NCI-H146 treated with DMSO at 0.1 percent for 48 hours (cell line): Measurements from ENCODE around the gene CELA3A.
A peak's percentile ranks its signal among the peaks of the same experiment; 100 is the strongest.
"Not testable (repeated sequence)": the region's sequence is repeated elsewhere in the genome, so short reads cannot be mapped to it uniquely, and the experiment has no call there.

Experiments used
- DNase-seq: peaks from one replicate; lab custom pipeline; 2025; ENCODE audit not compliant: unreplicated experiment; lab: John Stamatoyannopoulos, UW

The CELA3A gene

DNA sequence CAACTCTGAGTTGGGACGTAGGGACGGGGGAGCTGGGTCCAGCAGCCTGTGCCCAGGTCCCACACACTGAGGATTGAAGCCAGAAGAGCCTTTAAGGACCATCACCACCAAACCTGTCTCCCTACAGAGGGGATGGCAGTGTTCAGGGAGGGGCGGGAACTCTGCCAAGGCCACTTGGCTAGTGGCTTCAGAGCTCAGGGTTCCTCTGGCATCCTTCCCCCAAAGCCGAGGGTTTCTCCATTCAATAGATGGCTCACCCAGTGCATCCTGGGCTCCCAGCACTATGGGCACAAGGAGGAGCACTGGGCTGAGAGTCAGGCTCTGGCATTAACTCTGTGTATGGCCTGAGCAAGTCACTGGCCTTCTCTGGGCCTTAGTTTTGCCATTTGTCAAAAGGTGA is 20.2 kb upstream of the CELA3A start:
- DNase-seq: not testable (repeated sequence)

DNA sequence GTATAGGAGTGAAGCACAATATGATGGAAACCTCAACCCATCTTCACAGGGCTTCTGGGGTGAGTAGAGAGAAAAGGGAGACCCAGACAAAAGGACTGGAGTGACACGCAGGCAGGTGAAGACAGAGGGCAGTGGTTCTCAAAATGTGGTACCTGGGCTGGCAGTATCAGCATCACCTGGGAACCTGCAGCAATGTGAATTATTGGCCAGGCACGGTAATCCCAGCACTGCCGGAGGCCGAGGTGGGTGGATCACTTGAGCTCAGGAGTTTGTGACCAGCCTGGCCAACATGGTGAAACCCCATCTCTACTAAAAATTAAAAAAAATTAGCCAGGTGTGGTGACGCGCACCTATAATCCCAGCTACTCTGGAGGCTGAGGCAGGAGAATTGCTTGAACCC is 19.3 kb upstream of the CELA3A start:
- DNase-seq: not testable (repeated sequence)

DNA sequence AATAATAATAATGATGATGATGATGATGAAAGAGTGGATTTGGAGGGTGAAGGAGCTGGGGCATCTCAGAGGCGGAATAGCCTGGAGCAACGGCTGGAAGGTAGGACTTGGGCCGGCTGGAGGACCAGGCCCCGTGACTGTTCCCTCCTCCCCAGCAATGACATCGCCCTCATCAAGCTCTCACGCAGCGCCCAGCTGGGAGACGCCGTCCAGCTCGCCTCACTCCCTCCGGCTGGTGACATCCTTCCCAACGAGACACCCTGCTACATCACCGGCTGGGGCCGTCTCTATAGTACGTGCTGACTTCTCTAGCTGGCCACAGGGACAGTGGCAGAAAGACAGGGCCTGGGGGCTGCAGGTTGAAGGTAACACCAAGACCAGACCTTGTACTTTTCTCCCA is 17.9 kb upstream of the CELA3A start:
- DNase-seq: not testable (repeated sequence)

DNA sequence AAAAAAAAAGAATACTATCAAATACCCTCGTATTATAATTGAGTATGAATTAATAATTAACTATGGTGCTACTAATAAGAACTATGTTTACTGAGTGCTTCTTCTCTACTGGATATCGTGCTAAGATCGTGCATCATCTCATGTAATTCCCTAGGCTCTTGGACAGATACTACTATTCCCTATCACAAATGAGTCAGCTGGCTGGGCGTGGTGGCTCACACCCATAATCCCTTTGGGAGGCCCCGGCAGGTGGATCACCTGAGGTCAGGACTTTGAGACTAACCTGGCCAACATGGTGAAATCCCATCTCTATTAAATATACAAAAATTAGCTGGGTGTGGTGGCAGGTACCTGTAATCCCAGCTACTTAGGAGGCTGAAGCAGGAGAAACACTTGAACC is 15.6 kb upstream of the CELA3A start:
- not testable (repeated sequence) for DNase-seq

DNA sequence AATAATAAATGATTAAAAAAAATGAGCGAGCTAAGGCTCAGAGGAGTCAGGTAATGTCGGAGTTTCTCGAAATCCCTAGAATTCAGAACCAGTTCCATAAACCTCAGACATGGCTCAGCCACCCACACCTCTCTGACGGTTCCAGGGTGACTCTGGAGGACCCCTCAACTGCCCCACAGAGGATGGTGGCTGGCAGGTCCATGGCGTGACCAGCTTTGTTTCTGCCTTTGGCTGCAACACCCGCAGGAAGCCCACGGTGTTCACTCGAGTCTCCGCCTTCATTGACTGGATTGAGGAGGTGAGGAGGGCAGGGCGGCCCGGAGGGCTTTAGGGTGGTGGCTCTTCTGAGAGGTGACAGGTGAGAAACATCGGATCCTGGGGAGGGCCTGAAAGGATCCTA is 15.1 kb upstream of the CELA3A start:
- DNase-seq: not testable (repeated sequence)

DNA sequence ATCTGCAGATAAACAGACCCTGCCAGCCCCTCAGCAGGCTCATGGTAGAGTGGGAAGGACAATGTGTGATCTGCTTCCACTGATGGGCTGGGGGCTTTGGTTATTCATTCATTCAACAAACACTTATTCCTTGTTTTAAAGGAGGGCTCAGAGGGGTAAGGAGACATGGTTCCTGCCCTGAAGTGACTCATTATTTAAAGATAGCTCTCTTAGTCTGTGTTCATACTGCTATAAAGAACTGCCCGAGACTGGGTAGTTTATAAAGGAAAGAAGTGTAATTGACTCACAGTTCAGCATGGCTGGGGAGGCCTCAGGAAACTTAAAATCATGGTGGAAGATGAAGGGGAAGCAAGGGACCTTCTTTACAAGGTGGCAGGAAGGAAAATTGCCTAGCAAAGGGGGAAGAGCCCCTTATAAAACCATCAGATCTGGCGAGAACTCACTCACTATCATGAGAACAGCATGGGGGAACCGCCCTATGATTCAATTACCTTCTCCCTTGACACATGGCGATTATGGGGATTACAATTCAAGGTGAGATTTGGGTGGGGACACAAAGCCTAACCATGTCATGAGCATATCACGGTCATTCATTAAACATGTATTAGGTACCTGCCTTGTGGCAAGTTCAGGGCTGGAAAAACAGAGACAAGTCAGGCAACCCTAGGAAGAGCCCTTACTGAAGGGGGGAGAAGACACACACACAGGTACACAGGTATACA is 11.6 kb upstream of the CELA3A start:
- not testable (repeated sequence) for DNase-seq

DNA sequence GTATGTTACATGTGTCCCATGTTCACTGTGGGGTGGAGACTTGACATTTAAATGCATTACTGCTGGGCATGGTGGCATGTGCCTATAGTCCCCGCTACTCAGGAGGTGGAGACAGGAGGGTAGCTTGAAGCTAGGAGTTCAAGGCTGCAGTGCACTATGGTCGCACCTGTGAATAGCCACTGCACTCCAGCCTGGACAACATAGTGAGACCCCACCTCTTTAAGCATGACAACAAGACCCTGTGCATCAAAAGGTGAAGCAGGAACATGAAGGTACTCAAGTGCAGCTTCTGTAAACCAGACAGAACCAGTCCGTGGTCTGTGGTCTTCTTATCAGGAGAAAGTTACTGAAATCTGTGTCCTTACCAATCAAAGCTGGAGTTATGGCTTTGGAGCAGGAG is 9.3 kb upstream of the CELA3A start:
- not testable (repeated sequence) for DNase-seq

DNA sequence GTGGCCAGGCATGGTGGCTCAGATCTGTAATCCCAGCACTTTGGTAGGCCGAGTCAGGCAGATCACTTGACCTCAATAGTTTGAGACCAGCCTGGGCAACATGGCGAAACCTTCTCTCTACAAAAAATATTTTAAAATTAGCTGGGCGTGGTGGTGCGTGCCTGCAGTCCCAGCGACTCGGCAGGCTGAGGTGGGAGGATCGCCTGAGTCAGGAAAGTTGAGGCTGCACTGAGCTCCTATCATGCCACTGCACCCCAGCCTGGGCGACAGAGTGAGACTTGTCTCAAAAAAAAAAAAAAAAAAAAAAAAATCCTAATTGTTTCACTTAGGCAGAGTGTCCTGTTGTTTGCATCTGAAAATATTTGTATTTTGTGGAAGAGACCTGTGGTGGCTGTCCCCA is 6.7 kb upstream of the CELA3A start:
- DNase-seq: not testable (repeated sequence)

DNA sequence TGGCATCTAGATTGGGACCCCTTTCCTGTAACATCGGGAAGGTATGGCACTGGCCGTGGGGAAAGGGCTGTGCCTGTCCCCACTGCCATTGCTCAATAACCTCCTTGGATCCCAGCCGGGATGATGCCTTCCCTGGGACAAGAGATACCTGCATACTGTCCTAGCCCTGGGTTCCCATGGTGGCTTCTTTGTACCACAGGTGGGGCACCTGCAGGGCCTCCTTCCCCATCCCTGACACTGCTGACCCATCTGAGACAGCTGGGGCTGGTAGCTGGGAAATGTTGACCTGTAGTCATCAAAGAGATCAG is 4.8 kb upstream of the CELA3A start:
- not testable (repeated sequence) for DNase-seq

DNA sequence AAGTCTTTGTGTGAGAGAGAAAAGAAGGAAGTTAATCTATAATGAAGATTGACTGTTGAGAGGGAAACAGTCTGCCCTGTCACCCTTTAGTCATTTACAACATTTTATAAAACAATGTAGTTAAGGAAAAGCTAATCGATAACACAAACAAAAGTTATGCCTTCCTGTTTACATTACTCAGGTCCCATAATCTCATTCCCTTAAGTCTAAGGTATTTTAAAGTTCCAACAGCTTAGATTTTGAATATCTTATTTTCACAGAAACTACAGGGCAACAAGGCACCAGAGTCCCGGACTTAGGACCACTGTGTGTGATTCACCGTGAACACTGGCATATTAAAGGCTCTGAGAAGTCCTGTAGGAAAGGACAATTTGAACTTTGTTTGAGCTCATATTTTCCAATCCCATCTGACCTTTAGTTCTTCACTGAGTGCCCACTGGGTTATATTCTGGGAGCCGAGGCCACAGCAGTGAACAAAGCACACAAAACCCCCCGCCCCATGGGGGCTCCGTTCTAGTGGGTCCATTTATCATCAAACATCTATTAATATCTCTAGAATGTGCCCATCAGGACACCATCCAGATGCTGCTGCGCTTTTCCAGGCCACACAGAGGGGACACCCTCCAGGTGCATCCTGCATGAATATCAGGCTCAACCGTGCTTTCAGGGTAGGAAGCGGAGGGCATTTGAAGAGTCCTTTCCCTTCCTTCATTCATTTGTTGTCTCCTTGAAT is 3.4 kb upstream of the CELA3A start:
- DNase-seq: not testable (repeated sequence)

DNA sequence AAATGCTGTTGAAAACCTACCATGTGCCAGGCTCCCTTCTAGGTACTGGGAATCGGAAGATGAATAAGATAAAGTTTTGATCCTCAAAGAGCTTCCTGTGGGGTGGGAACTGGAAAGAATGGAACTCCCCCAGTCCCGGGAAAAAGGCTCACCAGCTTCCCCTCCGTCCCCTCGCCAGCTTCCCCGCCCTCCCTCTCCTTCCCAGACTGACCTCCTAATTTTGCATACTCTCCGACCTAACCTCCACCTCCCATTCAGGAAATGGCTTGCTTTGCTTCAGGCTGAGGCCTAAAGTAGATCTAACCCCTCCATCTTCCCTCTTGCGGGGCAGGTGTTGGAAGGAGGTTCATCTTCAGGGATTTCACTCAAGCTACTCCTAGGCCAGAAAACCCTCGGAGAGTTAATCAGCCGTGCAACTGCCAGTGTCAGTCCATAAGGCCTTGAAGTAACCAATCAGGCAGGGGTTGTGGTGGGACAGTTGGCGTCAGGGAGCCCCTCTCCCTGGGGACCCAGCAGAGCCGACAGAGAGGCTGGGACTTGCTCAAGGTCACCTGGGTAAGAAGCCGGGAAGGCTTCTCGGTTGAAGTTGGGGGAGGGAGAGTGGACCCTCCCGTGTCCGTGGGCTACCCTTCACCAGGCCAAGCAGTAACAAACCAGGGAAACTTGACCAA is 2.7 kb upstream of the CELA3A start:
- not testable (repeated sequence) for DNase-seq

DNA sequence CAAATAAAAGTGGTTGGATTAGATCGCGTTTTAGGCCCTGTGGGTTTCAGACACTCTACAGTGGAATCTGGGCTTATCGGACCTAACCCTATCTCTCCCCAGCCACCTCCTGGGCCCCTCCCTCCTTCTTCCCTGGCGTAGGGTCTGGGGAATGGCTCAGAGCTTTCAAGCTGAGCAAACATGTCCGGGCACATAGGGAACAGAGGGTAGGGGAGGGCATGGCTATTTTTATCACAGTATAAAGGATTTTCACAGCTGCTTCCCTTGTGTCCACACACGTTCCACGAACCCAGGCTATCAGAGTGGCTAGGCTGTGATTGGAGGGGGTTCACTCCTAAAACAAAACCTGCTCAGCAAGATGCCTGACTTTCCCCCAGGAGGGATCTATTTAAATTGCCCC is 1.8 kb upstream of the CELA3A start:
- DNase-seq: peak; percentile 35

DNA sequence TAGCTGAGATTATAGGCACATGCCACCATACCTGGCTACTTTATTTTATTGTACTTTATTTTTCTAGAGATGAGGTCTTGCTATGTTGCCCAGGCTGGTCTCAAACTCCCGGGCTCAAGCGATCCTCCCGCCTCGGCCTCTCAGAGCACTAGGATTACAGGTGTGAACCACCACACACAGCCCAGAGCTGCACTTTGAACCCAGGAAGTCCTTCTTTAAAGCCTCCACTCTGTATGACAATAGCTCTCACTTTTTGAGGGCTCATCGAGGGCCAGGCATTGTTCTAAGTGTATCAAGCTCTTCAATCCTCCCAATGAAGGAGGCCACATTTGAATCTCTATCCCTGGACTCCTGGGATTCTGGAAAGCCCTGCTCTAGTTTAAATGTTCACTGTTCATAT is 1.0 kb downstream of the CELA3A start:
- DNase-seq: not testable (repeated sequence)

DNA sequence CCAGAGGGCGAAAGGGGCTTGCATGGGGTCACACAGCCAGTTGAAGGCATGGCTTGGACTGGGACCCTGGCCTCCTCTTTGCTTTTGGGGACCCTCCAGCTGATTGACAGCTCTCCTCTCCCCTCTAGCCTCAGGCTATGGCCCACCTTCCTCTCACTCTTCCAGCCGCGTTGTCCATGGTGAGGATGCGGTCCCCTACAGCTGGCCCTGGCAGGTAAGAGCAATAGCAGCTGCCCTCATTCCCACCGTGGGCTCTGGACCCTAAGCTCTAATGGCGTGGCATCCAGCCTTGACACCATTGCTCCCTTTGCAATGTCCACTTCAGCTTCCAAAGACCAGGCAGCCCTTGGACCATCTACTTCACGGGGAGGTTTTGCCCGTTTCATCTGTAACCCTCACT is 1.4 kb downstream of the CELA3A start:
- DNase-seq: not testable (repeated sequence)

DNA sequence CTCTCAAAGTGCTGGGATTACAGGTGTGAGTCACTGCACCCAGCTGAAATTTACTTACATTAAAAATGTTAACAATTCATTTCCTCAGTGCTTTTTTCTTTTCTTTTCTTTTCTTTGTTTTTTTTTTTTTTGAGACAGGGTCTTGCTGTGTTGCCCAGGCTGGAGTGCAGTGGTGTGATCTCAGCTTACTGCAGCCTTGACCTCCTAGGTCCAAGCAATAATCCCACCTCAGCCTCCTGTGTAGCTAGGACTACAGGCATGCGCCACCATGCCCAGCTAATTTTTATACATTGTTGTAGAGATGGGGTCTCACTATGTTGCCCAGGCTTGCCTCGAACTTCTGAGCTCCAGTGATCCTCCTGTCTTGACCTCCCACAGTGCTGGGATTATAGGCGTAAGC is 2.5 kb downstream of the CELA3A start:
- not testable (repeated sequence) for DNase-seq

DNA sequence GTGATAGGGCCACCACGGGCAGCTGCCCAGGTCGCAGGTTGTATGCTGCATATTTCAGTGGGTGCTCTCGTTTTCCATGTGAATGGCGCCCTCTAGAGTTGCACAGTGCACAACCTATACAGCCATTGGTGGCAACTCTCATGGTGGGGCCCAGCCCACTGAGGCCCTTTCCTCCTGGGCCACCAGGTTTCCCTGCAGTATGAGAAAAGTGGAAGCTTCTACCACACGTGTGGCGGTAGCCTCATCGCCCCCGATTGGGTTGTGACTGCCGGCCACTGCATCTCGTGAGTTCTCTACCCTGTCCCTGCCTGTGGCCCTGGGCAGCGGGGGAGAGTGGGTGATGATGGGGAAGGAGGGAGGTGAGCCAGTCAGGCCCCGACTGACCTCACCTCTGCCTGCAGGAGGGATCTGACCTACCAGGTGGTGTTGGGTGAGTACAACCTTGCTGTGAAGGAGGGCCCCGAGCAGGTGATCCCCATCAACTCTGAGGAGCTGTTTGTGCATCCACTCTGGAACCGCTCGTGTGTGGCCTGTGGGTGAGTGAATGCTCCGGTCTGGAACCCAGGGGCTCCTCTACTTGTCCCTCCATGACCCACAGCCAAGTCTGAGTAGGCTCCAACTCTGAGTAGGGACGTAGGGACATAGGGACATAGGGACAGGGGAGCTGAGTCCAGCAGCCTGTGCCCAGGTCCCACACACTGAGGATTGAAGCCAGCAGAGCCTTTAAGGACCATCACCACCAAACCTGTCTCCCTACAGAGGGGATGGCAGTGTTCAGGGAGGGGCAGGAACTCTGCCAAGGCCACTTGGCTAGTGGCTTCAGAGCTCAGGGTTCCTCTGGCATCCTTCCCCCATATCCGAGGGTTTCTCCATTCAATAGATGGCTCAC is 4.0 kb downstream of the CELA3A start:
- not testable (repeated sequence) for DNase-seq

DNA sequence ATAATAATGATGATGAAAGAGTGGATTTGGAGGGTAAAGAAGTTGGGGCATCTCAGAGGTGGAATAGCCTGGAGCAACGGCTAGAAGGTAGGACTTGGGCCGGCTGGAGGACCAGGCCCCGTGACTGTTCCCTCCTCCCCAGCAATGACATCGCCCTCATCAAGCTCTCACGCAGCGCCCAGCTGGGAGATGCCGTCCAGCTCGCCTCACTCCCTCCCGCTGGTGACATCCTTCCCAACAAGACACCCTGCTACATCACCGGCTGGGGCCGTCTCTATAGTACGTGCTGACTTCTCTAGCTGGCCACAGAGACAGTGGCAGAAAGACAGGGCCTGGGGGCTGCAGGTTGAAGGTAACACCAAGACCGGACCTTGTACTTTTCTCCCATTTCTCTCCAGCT is 5.3 kb downstream of the CELA3A start:
- DNase-seq: not testable (repeated sequence)

DNA sequence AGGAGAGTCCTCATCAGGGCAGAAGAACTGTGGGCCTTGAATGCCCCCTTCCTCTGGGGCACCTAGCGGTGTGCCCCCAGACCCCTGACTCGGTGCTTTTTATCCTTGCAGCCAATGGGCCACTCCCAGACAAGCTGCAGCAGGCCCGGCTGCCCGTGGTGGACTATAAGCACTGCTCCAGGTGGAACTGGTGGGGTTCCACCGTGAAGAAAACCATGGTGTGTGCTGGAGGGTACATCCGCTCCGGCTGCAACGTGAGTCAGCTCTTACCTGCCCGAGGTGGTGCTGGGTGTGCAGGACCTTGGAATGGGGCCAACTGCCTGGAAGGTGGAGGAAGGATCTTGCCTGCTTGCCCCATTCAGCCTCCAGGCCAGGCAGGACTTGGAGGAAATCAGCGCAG is 5.8 kb downstream of the CELA3A start:
- DNase-seq: not testable (repeated sequence)

DNA sequence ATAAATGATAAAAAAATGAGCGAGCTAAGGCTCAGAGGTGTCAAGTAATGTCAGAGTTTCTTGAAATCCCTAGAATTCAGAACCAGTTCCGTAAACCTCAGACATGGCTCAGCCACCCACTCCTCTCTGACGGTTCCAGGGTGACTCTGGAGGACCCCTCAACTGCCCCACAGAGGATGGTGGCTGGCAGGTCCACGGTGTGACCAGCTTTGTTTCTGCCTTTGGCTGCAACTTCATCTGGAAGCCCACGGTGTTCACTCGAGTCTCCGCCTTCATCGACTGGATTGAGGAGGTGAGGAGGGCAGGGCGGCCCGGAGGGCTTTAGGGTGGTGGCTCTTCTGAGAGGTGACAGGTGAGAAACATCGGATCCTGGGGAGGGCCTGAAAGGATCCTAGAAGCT is 8.1 kb downstream of the CELA3A start:
- not testable (repeated sequence) for DNase-seq

DNA sequence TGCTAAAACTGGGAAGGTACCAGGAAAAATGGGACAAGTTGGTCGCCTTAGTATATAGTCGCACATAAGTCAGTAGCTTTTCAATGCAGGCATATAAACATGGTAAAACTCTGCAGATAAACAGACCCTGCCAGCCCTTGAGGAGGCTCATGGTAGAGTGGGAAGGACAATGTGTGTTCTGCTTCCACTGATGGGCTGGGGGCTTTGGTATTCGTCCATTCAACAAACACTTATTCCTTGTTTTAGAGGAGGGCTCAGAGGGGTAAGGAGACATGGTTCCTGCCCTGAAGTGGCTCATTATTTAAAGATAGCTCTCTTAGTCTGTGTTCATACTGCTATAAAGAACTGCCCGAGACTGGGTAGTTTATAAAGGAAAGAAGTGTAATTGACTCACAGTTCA is 11.3 kb downstream of the CELA3A start:
- not testable (repeated sequence) for DNase-seq

DNA sequence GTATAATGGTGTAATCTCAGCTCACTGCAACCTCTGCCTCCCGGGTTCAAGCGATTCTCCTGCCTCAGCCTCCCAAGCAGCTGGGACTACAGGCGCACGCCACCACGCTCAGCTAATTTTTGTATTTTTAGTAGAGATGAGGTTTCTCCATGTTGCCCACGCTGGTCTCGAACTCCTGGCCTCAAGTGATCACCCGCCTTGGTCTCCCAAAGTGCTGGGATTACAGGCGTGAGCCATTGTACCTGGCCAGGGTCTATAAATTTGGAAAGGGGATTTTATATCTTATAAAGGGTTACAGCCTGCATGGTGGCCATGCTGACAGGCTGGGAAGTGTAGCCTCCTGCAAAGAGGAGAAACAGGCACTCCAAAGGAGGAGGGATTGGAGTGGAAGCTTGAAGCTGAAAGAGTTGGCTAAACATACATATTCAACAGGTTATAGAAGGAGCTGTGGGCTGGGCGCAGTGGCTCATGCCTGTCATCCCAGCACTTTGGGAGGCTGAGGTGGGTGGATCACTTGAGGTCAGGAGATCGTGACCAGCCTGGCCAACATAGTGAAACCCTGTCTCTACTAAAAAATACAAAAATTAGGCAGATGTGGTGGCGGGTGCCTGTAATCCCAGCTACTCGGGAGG is 13.2 kb downstream of the CELA3A start:
- not testable (repeated sequence) for DNase-seq
